ENCODE data around the gene C15orf61. TPM values are rescaled to one million over a fixed set of nuclear protein-coding genes. Genes with fewer than 3 reads are reported as not detected.

Gene C15orf61
- total RNA-seq, 1 donor from 2014 or later = 6.6 TPM

DNA sequence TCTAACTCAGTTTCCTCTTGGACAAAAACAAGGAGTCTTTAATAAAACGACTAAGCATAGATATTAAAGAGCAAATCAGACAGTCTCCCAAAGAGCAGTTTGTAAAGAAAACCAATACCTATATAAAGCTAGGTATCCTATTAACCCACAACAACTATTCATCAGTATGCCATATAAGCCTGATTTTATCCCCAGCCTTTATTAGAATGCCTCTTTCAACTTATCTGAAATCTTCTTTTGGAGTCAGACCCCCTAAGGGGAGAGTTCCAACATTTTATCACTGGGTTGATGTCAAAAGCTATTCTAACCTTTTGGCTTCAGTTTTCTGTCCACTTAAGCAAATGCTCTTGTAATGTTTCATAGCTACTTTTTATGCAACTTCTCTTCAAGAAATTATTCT lies 39.4 kb downstream of the C15orf61 start:
- Mint-ChIP-seq H3K27ac (no peak overlapping the region), H3K4me3 (no peak overlapping the region), H3K27me3 (ENCODE audit: insufficient read depth) (no peaks in the 10 kb centered on the region), H3K4me1 (ENCODE audit: low read depth) (peaks cover 10% of the 10 kb centered on the region), H3K36me3 (ENCODE audit: low read depth) (peaks cover 35% of the 10 kb centered on the region), H3K9me3 (peaks cover 8% of the 10 kb centered on the region)
- intact Hi-C loops (cut with micrococcal nuclease) = no loop called here
- no peak for DNase-seq (ENCODE audit: low spot score)

GRCh38 chr15:67563092-67563491 lies 42.2 kb downstream of the C15orf61 start:
- Mint-ChIP-seq H3K9me3 (peaks cover 7% of the 10 kb centered on the region), H3K4me3 (no peak overlapping the region), H3K4me1 (ENCODE audit: low read depth) (peaks cover 10% of the 10 kb centered on the region), H3K27ac (no peak overlapping the region), H3K27me3 (ENCODE audit: insufficient read depth) (no peaks in the 10 kb centered on the region), H3K36me3 (ENCODE audit: low read depth) (peaks cover 30% of the 10 kb centered on the region)
- intact Hi-C loops (cut with micrococcal nuclease) = no loop called here
- DNase-seq (ENCODE audit: low spot score) = no peak

- Mint-ChIP-seq H3K27ac (no peak overlapping the region), H3K27me3 (ENCODE audit: insufficient read depth) (no peaks in the 10 kb centered on the region), H3K4me1 (ENCODE audit: low read depth) (peaks cover 10% of the 10 kb centered on the region), H3K36me3 (ENCODE audit: low read depth) (peaks cover 22% of the 10 kb centered on the region), H3K4me3 (no peak overlapping the region), H3K9me3 (no peaks in the 10 kb centered on the region)
- intact Hi-C loops (cut with micrococcal nuclease) = loop anchor here (2.0 kb wide), 1 partner anchor 21 kb away; the partner anchor contains the start of gene MAP2K5
- DNase-seq (ENCODE audit: low spot score) = no peak
These were observed 43.4 kb downstream of the C15orf61 start for GRCh38 chr15:67564021-67564967.

- no peaks in the 10 kb centered on the region for H3K27me3 Mint-ChIP-seq (ENCODE audit: insufficient read depth)
- intact Hi-C loops (cut with micrococcal nuclease) = loop anchor here (2.0 kb wide), 1 partner anchor 22 kb away; the partner anchor contains the start of gene MAP2K5
- no peak overlapping the region for H3K27ac Mint-ChIP-seq
- peaks cover 17% of the 10 kb centered on the region for H3K36me3 Mint-ChIP-seq (ENCODE audit: low read depth)
- no peaks in the 10 kb centered on the region for H3K9me3 Mint-ChIP-seq
- peaks cover 10% of the 10 kb centered on the region for H3K4me1 Mint-ChIP-seq (ENCODE audit: low read depth)
- H3K4me3 Mint-ChIP-seq = no peak overlapping the region
- no peak for DNase-seq (ENCODE audit: low spot score)
These were observed 44.0 kb downstream of the C15orf61 start for GRCh38 chr15:67564968-67565345.

GRCh38 chr15:67569668-67570067 lies 48.7 kb downstream of the C15orf61 start:
- intact Hi-C loops (cut with micrococcal nuclease) = no loop called here
- Mint-ChIP-seq H3K4me3 (no peak overlapping the region), H3K27me3 (ENCODE audit: insufficient read depth) (no peaks in the 10 kb centered on the region), H3K9me3 (no peaks in the 10 kb centered on the region), H3K4me1 (ENCODE audit: low read depth) (peaks cover 3% of the 10 kb centered on the region), H3K27ac (no peak overlapping the region), H3K36me3 (ENCODE audit: low read depth) (peaks cover 9% of the 10 kb centered on the region)
- no peak for DNase-seq (ENCODE audit: low spot score)

DNA sequence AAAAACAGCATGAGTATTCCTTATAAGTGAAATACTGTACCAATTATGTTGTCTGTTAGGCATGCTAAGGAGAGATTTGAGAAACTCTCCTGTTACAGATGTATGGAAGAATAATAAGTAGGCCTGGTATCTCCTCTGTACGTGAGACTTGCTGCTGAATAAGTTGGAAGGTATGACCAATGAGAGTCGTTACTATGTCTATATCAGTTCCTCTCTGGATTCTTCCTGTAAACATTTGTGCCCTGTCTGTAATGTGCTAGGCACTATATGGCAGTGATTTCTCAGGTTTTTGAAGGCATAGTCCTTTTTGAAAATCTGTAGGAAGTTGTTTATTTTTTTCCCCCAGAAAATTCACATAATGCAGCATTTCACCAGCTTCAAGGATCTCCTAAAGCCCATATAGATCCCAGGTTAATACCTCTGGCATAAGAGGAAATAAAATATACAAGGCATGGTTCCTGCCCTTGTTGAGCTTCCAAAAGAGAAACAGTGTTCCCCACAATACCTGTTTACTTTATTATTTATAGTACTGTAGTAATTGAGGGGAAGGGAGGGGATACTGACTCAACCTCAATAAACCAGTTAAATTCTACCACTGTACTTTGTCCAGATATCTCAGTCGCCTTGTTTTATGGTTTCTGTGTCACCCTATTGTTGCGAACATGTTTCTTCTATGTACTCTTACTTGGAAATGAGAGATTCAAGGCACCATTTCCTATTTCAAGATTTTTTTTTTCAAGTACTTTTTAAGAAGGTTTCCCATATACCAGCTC lies 50.1 kb downstream of the C15orf61 start:
- H3K27me3 Mint-ChIP-seq (ENCODE audit: insufficient read depth) = no peaks in the 10 kb centered on the region
- intact Hi-C loops (cut with micrococcal nuclease) = no loop called here
- H3K4me1 Mint-ChIP-seq (ENCODE audit: low read depth) = peaks cover 4% of the 10 kb centered on the region
- peaks cover 5% of the 10 kb centered on the region for H3K36me3 Mint-ChIP-seq (ENCODE audit: low read depth)
- no peaks in the 10 kb centered on the region for H3K9me3 Mint-ChIP-seq
- H3K27ac Mint-ChIP-seq = no peak overlapping the region
- no peak for DNase-seq (ENCODE audit: low spot score)
- H3K4me3 Mint-ChIP-seq = no peak overlapping the region

DNA sequence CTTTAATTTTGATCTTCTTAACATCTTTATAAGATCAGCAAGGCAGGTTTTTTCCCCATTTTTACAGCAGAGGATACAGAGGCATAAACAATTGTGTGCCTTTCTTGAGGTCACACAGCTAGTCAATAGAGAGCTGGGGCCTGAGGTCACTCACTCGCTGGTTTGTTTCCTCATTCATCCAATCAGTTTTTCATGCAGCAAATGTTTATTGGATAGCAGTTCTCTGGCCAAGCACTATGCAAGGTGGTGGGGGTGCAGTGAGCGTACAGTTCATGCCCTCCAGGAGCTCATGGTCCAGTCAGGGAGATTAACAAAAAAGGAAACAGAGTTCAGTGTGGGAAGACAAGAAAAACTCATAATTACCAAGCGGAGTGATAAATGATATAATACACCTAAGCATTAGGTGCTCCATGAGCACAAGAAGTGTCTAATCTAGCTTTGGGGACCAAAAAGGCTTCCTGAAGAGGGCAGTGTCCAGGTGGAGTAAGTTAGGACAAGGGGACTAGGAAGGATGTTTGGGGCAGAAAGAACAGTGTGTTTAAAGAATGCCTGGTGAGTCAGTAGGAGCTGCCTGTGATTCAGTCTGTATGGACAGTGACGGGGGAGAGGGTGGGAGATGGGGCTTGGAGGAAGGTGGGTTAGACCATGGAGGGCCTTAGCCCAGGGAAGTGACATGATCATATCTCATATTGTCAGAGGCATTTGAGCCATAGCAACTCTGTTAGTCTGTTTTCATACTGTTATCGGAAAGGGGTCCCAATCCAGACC lies 50.9 kb downstream of the C15orf61 start:
- Mint-ChIP-seq H3K36me3 (ENCODE audit: low read depth) (peaks cover 5% of the 10 kb centered on the region), H3K9me3 (no peaks in the 10 kb centered on the region), H3K4me1 (ENCODE audit: low read depth) (peaks cover 4% of the 10 kb centered on the region), H3K4me3 (no peak overlapping the region), H3K27me3 (ENCODE audit: insufficient read depth) (no peaks in the 10 kb centered on the region), H3K27ac (no peak overlapping the region)
- no peak for DNase-seq (ENCODE audit: low spot score)
- intact Hi-C loops (cut with micrococcal nuclease) = no loop called here

- peaks cover 4% of the 10 kb centered on the region for H3K4me1 Mint-ChIP-seq (ENCODE audit: low read depth)
- no peak overlapping the region for H3K4me3 Mint-ChIP-seq
- DNase-seq (ENCODE audit: low spot score) = no peak
- H3K27ac Mint-ChIP-seq = no peak overlapping the region
- H3K9me3 Mint-ChIP-seq = no peaks in the 10 kb centered on the region
- intact Hi-C loops (cut with micrococcal nuclease) = no loop called here
- H3K36me3 Mint-ChIP-seq (ENCODE audit: low read depth) = peaks cover 2% of the 10 kb centered on the region
- no peaks in the 10 kb centered on the region for H3K27me3 Mint-ChIP-seq (ENCODE audit: insufficient read depth)
These were observed 52.3 kb downstream of the C15orf61 start for GRCh38 chr15:67573194-67573593.

- H3K9me3 Mint-ChIP-seq = no peaks in the 10 kb centered on the region
- H3K27me3 Mint-ChIP-seq (ENCODE audit: insufficient read depth) = no peaks in the 10 kb centered on the region
- peaks cover 4% of the 10 kb centered on the region for H3K4me1 Mint-ChIP-seq (ENCODE audit: low read depth)
- no peak overlapping the region for H3K4me3 Mint-ChIP-seq
- no peak overlapping the region for H3K27ac Mint-ChIP-seq
- intact Hi-C loops (cut with micrococcal nuclease) = no loop called here
- peaks cover 2% of the 10 kb centered on the region for H3K36me3 Mint-ChIP-seq (ENCODE audit: low read depth)
- no peak for DNase-seq (ENCODE audit: low spot score)
These were observed 54.1 kb downstream of the C15orf61 start for GRCh38 chr15:67575039-67575502.

DNA sequence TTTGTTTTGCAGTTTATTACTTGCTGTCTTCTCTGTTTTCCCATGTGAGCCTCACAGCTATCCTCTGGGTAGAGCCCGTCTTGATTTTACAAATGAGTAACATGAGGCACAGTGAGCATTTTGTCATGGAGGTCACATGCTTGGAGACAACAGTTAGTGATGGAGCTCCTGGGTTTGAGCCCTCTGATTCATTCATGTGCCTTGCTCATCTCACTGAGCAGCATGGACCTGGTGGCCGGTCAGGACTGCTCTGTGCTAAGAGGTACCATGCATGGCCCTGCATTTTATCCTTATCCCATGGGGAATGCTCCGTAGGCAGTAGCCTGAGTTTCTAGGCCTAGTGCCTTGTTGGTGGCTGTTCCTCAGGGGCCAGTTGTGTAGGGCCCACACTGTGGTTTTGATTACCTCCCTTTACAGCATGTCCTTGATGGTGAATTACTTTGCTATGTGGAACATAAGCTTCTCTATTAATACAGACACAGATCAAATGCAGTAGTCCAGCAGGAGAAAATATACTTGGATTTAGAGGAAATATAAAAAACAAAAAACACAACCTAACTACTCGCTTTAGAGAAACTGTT lies 57.2 kb downstream of the C15orf61 start:
- no peaks in the 10 kb centered on the region for H3K36me3 Mint-ChIP-seq (ENCODE audit: low read depth)
- intact Hi-C loops (cut with micrococcal nuclease) = no loop called here
- no peak overlapping the region for H3K4me3 Mint-ChIP-seq
- no peaks in the 10 kb centered on the region for H3K9me3 Mint-ChIP-seq
- peaks cover 4% of the 10 kb centered on the region for H3K4me1 Mint-ChIP-seq (ENCODE audit: low read depth)
- DNase-seq (ENCODE audit: low spot score) = no peak
- H3K27me3 Mint-ChIP-seq (ENCODE audit: insufficient read depth) = no peaks in the 10 kb centered on the region
- no peak overlapping the region for H3K27ac Mint-ChIP-seq

GRCh38 chr15:67579164-67579563 lies 58.2 kb downstream of the C15orf61 start:
- no peaks in the 10 kb centered on the region for H3K27me3 Mint-ChIP-seq (ENCODE audit: insufficient read depth)
- H3K9me3 Mint-ChIP-seq = no peaks in the 10 kb centered on the region
- peaks cover 4% of the 10 kb centered on the region for H3K4me1 Mint-ChIP-seq (ENCODE audit: low read depth)
- no peak overlapping the region for H3K4me3 Mint-ChIP-seq
- no peak overlapping the region for H3K27ac Mint-ChIP-seq
- peaks cover 3% of the 10 kb centered on the region for H3K36me3 Mint-ChIP-seq (ENCODE audit: low read depth)
- DNase-seq (ENCODE audit: low spot score) = no peak
- intact Hi-C loops (cut with micrococcal nuclease) = no loop called here
